OCI-LY7 (cell line): ENCODE data around the gene ANKRD37.

Source experiments
- CTCF ChIP-seq: fragments of 200-600 bp; sonication (generic); conservative IDR thresholded peaks from 2 replicates; pipeline ENCODE4 v1.5.1; 2014; ENCODE audit warnings: mild to moderate bottlenecking, antibody characterized with exemption, low read length, moderate library complexity, mixed read lengths
- EZH2phosphoT487 ChIP-seq: fragments of 200-600 bp; sonication (generic); IDR thresholded peaks from 2 replicates; pipeline ENCODE4 v1.6.1; 2018; ENCODE audit warnings: low read depth, borderline replicate concordance, mild to moderate bottlenecking, mixed run types, antibody characterized with exemption, low read length, moderate library complexity, mixed read lengths

- TF ChIP-seq CTCF, result no peak
- no peak for TF ChIP-seq EZH2phosphoT487
Measured at GRCh38 chr4:185405296-185405999, 8.8 kb downstream of the ANKRD37 start.
